ENCODE measurements around the gene CXADR.

The CXADR gene

DNA sequence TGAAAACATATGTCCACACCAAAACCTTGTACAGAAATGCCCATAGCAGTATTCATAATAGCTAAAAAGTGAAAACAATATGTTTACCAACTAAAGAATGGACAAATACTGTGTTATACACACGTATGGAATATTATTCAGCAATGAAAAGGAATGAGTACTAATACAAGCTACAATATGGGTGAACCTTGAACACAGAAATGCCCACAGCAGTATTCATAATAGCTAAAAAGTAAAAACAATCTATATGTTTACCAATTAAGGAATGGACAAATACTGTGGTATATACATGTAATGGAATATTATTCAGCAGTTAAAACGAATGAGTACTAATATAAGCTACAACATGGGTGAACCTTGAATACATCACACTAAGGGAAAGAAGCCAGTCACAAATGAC is 96.8 kb downstream of the CXADR start:
- DNase-seq, result no peak

- no peak for DNase-seq
These were observed 98.1 kb downstream of the CXADR start for GRCh38 chr21:17610911-17611310.

DNA sequence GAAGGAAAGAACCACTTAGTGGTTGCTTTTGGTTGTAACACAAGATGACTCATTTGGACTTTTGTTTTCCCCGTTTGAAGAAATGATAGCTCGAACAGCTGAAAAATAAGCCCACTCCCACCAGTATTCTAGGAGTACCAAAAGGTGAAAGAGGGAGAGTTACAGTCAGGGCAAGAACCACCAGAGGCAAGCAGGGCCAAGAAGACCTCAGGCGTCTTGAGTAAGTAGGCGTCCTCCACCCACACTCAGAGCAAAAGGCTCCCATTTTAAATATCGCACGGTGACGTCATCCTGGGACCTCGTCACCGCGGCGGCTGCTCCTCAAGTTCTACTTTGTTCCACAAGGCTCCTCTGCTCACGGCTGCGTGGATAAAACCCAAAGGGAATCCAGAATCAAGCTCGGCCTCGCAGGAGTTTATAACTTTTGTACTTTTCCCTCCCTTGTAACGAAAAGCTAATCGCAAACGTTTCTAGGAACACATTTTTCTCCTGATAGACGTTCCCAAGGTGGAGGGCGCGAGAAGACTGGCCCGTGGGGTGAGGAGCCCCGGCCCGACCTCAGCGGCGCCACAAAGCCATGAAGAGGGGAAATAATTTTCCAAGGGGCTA is 98.7 kb downstream of the CXADR start:
- peak; percentile 29 to 54 for DNase-seq

DNA sequence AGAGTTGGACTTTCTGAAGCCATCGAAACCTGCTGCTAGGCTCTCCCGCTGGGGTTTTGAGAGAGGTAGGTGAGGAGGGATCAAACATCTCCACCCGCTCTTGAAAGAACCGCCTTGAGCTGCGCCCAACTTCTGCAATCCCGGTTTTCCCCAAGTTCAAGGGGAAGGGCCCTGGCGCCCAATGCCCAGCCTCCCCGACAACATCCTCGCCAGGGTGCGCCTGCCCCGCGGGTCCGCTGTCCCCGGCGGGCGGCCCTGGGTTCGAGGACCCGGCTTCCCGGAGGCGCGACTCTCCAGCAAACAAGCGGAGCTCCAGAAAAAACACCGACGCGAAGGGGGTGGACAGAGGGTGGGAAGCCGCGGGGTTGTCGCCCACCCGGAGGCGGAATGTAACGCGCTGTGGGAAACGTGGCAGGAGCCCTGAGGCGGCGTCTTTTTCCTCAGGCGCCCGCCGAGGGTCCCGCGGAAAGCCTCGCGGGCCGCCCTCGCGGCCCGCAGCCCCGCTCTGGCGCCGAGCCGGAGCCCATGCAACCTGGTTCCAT is 99.3 kb downstream of the CXADR start:
- no peak for DNase-seq

DNA sequence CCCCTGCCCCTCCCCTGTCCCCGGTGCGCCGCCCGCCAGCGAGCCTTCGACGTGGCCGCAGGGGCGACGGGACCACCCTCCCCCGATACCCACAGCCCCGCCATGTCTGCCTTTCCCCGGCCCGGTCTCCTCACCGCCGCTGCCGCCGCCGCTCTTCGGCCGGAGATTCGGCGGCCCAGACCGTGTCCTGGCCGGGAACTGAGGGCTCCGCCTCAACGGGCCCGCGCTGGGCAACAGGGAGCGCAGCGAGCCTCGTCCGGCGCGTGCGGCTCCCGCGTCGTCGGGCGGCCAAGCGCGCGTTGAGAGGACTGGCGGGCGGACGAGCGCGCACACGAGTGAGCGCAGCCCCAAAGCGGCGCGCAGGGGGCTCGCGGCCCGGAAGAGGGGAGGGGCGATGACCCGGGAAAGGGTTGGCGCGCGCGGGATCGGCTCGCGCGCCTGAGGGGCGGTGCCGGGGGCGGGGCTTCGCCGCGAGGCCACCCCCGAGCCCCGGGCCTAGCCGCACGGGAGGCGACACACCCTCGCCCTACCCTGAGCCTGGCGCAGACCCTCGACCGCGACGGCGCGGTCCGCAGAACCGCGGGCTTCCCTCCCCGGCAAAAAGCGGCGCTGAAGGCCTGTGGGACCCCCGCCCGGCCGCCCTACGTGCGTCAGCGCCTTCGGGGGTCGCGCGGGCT is 99.9 kb downstream of the CXADR start, which contains the start of gene BTG3:
BTG3 (minus strand) TSS at position 337 of the 677 bp plus-strand sequence. CDS start 3,757 bp downstream, outside the sequence.
- DNase-seq, result peak; percentile 67 to 77

GRCh38 chr21:17613242-17613676 is 100.4 kb downstream of the CXADR start:
- peak in 1 of 2 donors; percentile 13 for DNase-seq

DNA sequence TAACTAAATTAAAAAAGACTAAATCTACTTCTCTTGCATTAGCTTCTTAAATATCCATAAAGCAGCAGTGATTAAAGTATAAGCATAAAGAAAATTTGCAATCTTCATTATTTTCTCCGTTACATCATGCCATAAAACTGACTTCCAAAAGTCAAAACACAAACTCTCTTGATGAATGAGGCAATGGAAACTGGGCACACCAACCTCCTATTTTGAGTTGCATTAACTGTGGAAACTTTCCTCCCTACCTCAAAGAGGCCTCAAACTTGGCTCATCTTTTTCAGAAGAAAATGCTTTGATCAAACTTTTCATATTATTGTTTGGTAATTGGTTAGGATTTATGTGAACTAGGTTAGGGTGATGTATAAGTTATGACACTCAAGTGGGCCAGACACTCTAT is 104.0 kb downstream of the CXADR start:
- DNase-seq, result no peak

- no peak for DNase-seq
These were observed 109.2 kb downstream of the CXADR start for GRCh38 chr21:17622018-17622417.

DNA sequence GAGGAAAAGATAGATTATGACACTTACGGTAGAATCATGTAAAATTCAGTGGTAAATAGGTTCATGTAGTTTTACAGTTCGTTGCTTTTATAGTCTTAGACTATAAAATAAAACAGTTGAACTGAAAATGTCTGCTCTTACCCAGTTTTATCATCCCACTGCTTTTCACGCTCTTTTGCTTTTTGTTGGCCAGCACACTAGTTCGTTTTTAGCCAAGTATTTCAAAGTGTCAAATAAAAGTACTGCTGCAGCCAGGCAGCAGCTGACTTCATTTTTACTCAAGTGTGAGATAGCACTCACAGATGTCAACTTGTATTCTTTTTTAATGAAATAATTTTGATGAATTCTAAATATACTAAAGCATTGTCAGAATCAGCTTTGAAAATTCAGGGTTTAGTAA is 118.4 kb downstream of the CXADR start:
- peak in 1 of 2 donors; percentile 20 for DNase-seq

GRCh38 chr21:17636711-17637110 is 123.9 kb downstream of the CXADR start:
- no peak for DNase-seq

GRCh38 chr21:17640821-17641220 is 128.0 kb downstream of the CXADR start:
- DNase-seq, result no peak
